ENCODE data around the gene NSMF. TPM values are rescaled to one million over a fixed set of nuclear protein-coding genes. Genes with fewer than 3 reads are reported as not detected.
A peak's percentile ranks its signal among the peaks of the same experiment; 100 is the strongest.

Gene NSMF
- total RNA-seq, 1 experiment from 2014 or later = 36.8 TPM

DNA sequence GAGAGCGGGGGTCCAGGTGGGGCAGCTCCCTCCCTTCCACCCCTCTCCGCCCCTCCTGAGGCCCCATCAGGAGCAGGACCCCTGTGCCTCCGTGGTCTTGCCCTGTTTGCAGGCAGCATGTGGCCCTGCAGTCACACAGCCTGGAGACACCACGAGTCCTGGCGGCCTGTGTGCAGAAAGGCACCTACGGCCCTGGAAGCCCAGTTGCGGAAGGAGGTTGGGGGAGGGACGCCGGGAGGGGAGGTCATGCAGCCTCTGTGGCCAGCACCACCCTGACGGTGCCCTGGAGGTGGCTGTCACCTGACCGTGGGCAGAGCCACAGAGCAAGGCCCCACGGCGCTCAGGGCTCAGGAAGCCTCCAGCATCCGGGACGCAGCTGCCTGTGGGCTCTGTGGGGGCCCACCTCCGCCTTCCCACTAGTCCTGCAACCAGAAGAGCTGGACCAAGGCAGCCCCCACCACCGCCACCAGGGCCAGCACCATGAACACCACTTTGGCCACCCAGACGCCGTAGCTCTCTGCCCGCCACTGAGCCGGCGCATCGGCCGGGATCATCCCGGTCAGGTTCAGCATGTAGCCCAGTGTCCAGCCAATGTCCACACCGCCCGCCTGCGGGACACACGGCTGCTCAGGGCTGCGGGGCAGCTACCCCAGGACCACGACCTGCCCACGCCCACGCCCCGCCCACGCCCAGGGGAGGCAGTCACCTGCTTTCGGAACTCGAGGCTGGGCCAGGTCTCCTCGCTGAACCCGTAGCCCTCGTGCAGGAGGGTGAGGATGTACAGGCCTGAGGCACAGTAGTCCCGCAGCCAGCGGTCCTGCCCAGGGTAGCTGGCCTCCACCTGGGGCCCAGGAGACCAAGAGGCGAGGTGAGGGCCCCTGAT lies 24.4 kb downstream of the NSMF start:
- no peak for DNase-seq (ENCODE audit: extremely low read depth, low read depth)

DNA sequence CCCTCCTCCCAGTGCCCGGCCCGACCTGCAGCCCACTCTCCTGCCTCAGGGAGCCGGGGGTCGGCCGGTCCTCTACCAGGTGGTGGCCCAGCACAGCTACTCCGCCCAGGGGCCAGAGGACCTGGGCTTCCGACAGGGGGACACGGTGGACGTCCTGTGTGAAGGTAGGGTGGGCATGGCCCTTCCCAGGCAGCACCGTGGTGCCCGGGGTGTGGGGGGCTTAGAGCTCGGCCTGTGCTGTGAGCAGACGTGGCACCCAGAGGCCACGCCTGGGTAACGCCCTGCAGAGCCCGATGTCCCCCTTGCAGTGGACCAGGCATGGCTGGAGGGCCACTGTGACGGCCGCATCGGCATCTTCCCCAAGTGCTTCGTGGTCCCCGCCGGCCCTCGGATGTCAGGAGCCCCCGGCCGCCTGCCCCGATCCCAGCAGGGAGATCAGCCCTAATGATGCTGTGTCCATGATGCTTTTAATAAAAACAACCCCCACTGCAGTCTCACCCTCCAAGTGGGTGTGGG lies 25.2 kb downstream of the NSMF start:
- DNase-seq (ENCODE audit: extremely low read depth, low read depth) = no peak

DNA sequence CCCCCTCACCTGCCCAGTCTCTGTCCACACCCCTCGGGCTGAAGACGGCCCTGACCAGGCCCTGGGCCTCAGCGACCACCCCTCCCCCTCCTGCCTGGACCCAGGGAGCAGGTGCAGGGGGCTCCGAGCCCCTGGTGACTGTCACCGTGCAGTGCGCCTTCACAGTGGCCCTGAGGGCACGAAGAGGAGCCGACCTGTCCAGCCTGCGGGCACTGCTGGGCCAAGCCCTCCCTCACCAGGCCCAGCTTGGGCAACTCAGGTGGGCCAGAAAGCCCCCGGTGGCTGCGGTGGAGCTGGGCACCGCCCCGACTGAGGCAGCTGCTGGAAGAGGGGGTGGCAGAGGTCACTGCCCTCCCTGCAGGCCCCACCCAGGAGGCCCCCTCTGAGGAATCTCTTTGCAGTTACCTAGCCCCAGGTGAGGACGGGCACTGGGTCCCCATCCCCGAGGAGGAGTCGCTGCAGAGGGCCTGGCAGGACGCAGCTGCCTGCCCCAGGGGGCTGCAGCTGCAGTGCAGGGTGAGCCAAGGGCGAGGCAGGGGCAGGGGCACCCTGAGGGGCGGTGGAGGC lies 25.7 kb downstream of the NSMF start:
- no peak for DNase-seq (ENCODE audit: extremely low read depth, low read depth)

DNA sequence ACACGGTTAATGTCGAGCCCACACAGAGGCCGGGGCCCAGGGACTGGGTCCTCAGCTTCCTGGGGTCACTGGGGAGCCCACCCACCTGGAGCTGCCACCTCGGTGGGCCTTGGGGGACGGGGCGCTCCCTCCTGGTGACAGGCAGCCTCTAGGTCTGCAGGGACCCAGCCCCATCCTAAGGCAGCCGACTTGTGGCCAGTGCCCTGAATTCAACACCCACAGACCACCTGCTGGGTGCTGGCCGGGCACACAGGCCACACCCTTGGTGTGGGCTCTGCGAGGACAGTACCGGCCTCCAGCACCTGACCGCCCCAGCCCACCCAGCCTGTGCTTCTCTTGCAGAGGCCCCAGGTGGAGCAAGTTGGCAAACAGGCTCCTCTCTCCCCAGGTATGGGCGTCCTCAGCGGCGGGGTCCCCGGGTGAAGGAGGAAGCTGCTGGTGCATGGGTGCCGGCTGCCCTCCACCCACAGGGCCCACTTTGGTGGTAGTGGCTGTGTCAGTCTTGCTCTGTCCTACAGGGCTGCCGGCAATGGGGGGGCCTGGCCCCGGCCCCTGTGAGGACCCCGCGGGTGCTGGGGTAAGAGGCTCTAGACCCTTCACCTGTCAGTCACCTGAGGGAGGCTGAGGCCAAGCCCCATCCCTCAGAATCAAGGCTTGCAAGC lies 26.3 kb downstream of the NSMF start:
- no peak for DNase-seq (ENCODE audit: extremely low read depth, low read depth)

DNA sequence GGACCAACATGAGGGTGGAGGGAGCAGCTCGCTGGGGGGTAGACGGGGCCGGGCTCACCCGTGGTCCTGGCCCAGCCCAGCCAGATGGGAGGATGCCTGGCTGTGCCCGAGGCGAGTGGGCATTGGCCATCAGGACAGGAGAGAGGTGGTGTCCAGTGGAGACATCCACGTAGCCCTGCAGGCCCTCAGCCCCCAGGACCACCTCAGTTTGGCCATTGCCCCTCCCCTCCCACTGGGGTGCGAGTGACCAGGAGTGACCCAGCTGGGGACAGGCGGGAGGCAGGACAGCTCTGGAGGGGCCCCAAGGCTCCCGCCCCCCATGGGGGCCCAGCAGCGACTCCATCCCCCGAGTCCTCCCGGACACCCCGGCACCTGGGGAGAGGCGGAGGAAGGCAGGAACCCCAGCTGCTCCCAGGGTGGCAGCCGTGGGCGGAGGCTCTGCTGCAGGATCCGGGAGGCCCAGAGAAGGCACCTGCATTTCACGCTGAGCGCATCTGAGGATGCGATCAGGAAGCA lies 27.7 kb downstream of the NSMF start:
- no peak for DNase-seq (ENCODE audit: extremely low read depth, low read depth)

DNA sequence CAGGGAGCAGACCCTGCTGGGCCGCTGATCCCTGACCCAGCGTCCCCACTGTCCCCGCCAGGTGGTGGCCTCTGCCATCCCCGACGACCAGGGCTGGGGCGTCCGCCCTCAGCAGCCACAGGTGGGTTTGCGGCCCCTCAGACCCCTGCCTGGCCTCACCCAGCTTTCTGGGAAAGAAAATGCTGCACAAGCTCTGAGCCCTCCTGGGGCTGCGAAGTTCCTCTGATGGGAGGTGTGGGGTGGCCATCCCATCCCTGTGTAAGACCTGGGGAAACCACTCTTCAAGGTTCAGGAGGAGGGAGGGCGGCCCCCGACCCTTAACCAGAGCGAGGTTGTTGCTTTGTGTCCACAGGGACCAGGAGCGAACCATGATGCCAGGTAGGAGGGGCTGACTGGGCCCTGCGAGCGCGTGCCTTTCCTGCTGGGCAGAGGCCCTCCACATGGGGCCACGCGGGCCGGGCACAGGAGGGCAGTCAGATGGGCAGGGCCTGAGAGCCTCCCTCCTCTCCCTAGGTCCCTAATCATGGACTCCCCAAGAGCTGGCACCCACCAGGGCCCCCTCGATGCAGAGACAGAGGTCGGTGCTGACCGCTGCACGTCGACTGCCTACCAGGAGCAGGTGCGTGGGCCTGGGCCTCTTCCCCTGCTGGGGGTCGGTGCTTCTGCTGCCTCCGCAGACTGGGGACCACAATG lies 28.3 kb downstream of the NSMF start:
- DNase-seq (ENCODE audit: extremely low read depth, low read depth) = no peak

DNA sequence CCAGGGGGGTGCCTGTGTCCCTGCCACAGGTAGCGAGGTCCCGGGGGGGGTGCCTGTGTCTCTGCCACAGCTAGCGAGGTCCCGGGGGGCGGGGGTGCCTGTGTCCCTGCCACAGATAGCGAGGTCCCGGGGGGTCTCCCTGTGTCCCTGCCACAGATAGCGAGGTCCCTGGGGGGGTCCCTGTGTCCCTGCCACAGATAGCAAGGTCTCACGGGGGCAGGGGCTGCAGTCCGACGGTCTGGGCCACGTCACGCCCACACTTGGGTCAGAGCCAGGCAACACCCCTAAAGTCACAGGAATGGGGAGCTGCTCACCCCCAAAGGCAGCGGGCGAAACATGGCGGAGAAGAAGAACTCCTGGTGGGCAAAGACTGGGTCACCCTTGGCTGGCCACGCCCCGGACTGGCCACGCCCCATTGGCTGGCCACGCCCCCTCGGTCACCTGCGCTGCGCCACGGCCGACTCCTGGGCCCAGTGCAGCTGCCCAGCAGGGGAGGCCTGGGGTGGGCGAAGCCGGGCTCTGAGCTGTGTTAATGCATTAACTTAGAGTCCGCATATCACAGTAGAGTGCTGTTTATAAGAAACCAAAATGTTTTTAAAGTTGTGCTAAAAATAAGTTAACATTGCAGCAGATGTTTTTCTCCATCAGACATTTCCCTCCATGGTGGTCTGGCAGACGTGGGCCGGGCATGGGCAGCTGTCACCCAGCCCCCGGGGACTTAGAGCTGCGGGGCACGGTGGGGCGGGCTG lies 29.0 kb downstream of the NSMF start:
- no peak for DNase-seq (ENCODE audit: extremely low read depth, low read depth)

DNA sequence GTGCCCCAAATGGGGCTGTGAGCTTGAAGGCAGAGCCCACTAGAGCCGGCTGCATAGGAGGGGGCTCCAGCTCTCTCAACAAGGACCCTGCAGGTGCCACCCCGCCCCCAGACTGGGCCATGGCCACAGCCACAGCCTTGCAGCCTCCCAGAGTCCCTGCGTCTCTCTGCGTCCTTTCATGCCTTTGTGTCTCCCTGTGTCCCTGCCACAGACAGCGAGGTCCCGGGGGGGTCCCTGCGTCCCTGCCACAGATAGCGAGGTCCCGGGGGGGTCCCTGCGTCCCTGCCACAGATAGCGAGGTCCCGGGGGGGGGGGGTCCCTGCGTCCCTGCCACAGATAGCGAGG lies 29.6 kb downstream of the NSMF start:
- no peak for DNase-seq (ENCODE audit: extremely low read depth, low read depth)

DNA sequence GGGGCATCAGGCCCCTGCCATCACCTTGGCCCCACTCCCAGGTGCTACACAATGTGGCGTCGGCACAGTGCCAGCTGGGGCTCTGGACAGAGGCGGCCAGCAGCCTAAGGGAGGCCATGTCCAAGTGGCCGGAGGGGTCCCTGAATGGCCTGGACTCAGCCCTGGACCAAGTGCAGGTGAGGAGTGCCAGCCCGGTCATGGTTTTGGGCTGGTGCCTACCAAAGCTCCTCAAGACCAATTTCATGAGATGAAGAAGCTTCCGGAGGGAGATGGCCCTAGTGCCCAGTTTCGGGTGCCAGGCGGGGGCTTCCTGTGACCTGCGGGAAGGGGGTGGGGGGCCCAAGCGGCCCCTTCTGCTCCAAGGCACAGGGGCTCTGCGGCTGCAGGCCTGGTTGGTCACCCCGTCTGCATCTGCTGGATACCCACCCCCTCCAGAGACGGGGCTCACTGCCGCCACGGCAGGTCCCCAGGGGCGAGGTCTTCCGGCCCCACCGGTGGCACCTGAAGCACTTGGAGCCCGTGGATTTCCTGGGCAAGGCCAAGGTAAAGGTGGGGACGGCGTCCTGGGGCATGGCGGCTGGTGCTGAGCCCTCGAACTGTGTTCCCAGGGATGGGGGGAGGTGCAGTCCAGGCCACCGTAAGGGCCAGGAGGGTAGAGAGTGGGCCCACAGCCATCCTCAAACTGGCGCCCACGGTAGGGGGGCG lies 30.1 kb downstream of the NSMF start:
- DNase-seq (ENCODE audit: extremely low read depth, low read depth) = no peak

DNA sequence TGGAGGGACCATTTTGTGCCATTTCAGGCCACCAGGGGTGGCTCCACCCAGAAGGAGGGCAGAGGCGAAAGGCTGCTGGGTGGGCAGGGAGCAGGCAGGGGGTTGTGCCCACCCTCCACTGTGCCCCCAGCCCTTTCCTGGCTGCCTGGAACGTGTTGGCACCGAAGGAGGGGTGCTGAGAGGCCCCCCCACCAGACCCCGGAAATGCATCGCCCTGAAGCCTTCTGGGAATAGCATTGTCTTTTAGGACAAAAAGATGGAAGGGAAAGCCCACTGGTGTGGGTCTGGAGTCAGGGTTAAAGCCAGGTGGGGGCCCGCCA lies 30.9 kb downstream of the NSMF start:
- DNase-seq (ENCODE audit: extremely low read depth, low read depth) = no peak

DNA sequence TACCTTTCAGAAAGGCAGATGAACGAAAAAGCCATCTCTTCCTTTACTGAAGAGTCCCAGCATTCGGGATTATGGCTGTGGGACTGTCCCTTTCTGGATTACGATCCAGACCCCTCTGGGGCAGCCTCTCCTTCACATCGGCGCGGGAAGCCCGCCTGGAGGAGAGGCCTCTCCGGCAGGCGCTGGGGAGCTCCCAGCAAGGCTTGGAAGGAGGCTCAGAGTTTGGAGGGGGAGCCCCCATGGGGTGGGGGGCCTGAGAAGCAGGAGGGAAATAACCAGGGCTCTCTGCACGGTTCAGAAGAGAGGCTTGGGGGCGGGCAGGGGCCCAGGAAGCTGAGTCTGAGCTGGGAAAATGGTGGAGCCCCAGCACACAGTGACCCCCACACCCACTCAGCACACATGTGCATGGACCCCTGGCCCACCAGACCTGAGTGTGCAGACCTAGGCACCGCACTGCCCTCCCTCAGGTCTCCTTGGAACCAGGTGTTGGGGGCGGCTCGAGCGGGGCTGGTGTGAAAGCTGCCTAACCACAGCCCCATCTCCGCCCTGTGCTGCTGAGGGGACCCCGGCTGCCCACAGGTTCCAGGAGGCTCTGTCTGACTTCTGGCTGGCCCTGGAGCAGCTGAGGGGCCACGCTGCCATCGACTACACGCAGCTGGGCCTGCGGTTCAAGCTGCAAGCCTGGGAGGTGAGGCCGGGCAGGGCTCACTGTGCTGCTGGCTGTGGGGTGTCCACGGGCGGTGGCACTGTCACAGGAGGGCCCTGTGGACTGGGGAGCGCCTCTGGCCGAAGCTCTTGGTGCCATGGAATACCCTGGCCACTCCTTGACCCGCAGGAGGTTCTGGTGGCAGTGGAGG lies 31.5 kb downstream of the NSMF start:
- DNase-seq (ENCODE audit: extremely low read depth, low read depth) = no peak

DNA sequence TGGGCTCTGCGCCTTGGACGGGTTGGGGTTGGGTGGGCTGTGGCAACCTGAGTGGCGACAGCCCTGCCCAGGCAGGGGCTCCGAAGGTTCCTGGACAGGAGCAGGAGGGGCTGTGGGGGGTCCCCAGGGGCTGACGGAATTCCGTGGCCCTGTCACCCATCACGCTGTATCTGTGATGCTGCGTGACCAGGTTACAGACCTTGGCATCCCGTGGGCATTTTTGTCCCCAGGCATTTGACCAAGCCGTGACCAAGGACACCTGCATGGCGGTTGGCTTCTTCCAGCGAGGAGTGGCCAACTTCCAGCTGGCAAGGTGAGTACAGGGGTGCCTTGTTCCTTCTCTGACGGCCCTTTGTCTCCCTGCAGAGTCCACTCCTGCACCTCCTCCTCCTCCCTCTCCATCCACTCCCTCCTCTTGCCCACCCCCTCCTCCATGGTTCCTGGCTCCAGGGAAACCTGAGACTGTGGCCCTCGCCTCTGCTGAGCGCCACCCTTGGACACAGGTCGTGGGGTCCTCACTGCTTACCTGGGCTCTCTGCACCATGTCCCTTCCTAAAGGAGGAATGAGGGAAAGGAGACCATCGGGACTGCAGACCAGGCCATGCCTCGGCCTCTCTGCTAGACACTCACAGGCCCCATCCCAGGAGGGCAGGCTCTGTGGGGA lies 33.0 kb downstream of the NSMF start:
- no peak for DNase-seq (ENCODE audit: extremely low read depth, low read depth)

DNA sequence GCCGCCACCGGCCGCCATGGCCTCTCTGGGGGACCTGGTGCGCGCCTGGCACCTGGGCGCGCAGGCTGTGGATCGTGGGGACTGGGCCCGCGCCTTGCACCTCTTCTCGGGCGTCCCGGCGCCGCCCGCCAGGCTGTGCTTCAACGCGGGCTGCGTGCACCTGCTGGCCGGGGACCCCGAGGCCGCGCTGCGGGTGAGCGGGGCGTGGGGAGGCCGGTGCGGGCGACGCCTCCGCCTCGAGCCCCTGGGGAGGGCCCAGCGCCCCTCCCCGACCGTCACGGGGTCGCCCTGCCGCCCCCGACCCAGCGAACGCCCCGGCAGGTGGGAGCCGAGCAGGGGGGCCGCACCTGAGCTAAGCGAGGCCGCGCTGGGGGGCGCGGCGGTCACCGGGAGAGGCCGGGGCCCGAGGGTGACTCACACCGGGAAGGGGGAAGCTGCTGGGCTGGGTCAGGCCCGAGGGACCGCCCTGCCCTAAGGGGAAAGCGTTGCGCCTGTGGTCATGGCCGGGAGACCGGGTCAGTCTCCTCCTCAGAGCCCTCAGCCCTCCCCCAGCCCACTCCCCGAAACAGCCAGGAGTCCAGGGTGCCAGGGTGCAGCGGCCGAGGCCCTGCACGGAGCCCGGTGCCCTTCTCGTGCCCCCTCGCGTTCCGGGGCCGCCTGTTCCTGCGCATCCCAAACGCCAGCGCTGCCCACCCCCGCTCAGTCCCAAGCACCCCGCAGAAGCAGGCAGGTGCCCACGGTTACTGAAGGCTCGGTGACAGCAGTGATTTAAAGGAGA lies 35.4 kb downstream of the NSMF start:
- DNase-seq (ENCODE audit: extremely low read depth, low read depth) = no peak

DNA sequence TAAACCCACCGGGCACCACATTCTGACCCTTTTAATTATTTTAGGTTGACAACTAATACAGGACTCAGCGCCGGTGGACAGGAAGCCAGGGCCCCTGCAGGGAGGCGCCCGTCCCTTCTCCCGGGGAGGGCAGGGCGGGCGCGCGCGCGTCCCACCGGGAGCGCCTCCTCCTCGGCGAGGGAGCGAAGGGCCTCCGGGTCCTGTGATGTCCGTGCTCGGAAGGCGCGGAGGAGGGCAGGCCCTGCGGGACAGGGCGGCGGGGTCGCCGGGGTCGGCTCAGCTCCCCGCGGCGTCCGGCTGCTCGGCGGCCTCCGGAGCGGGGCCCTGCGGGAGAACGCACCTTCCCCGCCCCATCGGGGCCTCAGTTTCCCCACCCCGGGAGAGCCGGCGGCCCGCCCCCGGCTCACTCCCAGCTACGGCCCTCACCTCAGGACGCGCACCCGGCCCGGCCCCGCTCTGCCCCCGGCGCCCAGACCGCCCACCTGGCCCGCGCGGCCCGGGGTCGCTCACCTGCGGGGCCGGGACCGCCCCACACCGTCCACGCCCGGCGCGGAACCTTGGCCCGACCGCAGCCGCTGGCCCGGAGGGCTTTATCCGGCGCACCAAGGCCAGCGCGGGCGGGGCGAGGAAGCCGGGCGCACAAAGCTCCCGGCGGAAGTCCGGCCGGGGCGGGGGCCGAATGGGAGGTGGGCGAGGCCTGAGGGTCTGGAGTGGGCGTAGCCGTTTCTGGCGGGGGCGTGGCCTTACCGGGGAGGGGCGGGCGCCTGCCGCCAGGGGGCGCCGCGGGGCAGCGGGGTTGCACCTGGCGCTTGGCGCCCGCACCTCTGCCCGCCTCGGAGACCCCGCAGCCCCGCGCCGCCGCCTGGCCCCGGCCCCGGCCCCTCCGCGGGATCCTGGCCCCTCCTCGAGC lies 36.3 kb downstream of the NSMF start, which contains the start of the genes EXD3 and NOXA1:
EXD3 (minus strand) TSS at position 559 of the 910 bp plus-strand sequence. CDS start 27,805 bp downstream, outside the sequence.
NOXA1 (plus strand) TSS at position 790 of the 910 bp plus-strand sequence. CDS start 137 bp downstream, outside the sequence.
- DNase-seq (ENCODE audit: extremely low read depth, low read depth) = peak; percentile 92

DNA sequence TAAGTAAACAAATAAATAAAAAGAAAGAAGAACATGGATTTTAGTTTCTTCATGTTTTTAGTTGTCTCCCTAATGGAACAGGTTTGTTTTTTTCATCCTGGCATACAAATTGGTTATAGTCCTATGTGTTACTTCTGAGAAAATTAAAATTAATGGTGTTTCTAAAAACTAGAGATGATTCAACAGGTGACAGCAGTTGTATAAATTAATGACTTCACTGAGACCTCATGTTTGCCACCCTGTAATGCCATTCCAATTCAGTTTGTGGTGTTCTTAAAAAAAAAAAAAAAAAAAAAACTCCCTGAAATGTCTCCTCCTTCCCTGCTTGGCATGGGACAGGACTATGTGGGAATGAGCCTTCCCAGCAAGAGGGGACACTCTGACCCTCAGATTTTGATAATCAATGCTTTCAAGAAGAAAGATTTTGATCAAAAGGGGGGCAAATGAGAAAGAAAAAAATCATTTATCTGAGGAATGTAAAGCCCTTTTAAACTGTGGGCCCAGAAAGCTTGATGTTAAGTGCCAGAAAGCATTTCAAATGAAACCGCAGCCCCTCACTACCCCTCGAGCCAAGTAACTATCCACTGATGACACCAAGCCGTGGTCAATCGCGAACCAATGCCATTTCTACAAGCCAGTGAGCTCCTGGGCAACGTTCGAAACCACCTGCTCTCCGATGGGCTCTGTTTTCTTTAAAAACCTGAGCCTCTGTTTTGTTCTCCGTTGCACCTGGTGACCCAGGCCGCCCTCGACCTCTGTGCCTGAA lies 37.1 kb downstream of the NSMF start:
- no peak for DNase-seq (ENCODE audit: extremely low read depth, low read depth)
